ENCODE results near the gene ZSCAN32.

DNA sequence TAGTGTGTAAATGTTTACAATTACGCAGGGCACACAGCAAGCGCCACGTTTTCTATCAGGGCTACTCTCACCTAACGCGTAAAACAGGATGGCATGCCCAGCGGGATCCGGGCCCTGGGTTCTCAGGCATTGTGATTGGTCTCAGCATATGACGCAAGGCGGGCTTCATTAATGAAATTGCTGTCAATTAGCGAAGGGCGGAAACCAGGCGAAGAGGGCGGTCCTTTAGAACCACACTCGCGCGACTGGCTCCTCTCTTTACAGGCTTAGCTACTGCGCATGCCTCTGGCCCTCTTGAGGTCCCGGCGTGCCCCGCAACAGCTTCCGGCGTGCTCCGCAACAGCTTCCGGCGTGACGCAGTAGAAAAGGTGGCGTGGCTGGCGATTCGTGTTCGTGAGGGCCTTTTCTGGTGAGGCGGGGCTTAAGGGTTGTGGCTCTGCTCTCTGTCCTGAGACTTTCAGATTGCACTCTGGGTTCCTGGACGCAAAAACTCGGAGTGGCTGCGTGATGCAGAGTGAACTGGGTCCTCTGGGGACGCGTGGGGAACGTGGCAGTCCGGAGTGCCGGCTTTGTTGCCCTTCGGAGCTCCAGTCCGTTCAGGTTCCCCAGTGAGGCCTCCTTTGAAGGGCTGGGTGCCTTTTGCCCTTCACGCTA, 35.9 kb downstream of the ZSCAN32 start:
- no peak for TF ChIP-seq ZNF274 (IDR thresholded peaks at IDR 0.05; ENCODE audit: low read depth, low read length)
- no peak for TF ChIP-seq SUZ12 (IDR thresholded peaks at IDR 0.05; ENCODE audit: extremely low read depth, insufficient read depth, insufficient read length)
- no peak for TF ChIP-seq YY1 (IDR thresholded peaks at IDR 0.05; ENCODE audit: insufficient read depth, insufficient read length)
